GM10248 (cell line): ENCODE measurements around the gene NELL1.

Experiments used
- CTCF ChIA-PET: fragments of 300-600 bp; sonication (Branson Sonifier 250); formaldehyde crosslinking; extraction: SDS; loops from one replicate; lab custom pipeline; 2021; ENCODE audit warnings: antibody characterized with exemption; lab: Yijun Ruan, JAX
- POLR2A ChIA-PET: fragments of 350-650 bp; sonication (Branson Sonifier 250); formaldehyde crosslinking; extraction: SDS; loops from one replicate; lab custom pipeline; 2020; ENCODE audit warnings: antibody characterized with exemption; lab: Yijun Ruan, JAX
- DNase-seq: peaks from one replicate; pipeline ENCODE4 v3.0.0; 2012; ENCODE audit errors: extremely low spot score
- CTCF ChIP-seq: IDR thresholded peaks from 2 replicates; pipeline ENCODE4 v1.5.1; 2012; ENCODE audit warnings: mild to moderate bottlenecking, low read depth; ENCODE audit errors: extremely low read depth, missing control alignments, control extremely low read depth

NELL1 gene

GRCh38 chr11:21169639-21170038, 500.3 kb downstream of the NELL1 start:
- CTCF ChIA-PET = interaction anchor here (1.1 to 1.5 kb wide), 2 partner anchors 10 to 12 kb away, joined by 4 to 7 read pairs; no protein-coding TSS in a partner anchor
- POLR2A ChIA-PET = no interaction called here
- TF ChIP-seq CTCF = no peak
- no peak for DNase-seq

GRCh38 chr11:21173476-21173875, 504.1 kb downstream of the NELL1 start:
- POLR2A ChIA-PET = no interaction called here
- CTCF ChIA-PET = interaction anchor here (0.9 kb wide), 1 partner anchor 83 kb away, joined by 3 read pairs; no protein-coding TSS in a partner anchor
- no peak for DNase-seq
- no peak for TF ChIP-seq CTCF

GRCh38 chr11:21174781-21175180, 505.4 kb downstream of the NELL1 start:
- ChIA-PET POLR2A (no interaction called here), CTCF (no interaction called here)
- TF ChIP-seq CTCF = no peak
- no peak for DNase-seq

GRCh38 chr11:21177379-21177778, 508.0 kb downstream of the NELL1 start:
- POLR2A ChIA-PET = no interaction called here
- TF ChIP-seq CTCF = no peak
- CTCF ChIA-PET = interaction anchor here (1.0 kb wide), 1 partner anchor 18 kb away, joined by 3 read pairs; no protein-coding TSS in a partner anchor
- no peak for DNase-seq

- CTCF ChIA-PET = no interaction called here
- TF ChIP-seq CTCF = no peak
Observed at GRCh38 chr11:21179770-21180169, 510.4 kb downstream of the NELL1 start.

GRCh38 chr11:21180182-21180581, 510.8 kb downstream of the NELL1 start:
- TF ChIP-seq CTCF = no peak
- no peak for DNase-seq
- POLR2A ChIA-PET = no interaction called here
- CTCF ChIA-PET = no interaction called here

More at GRCh38 chr11:21179770-21180169, 510.4 kb downstream of the NELL1 start:
- POLR2A ChIA-PET = no interaction called here
- DNase-seq = no peak
